GM10266 (cell line): Measurements from ENCODE around the gene HERC4.
"Not testable (repeated sequence)": the region's sequence is repeated elsewhere in the genome, so short reads cannot be mapped to it uniquely, and the experiment has no call there.

Experiments used
- DNase-seq: peaks from one replicate; pipeline ENCODE4 v3.0.0; 2012; ENCODE audit errors: extremely low spot score
- TF ChIP-seq, protein P1 (sequence below): IDR thresholded peaks from 2 replicates; pipeline ENCODE4 v1.5.1; 2012; ENCODE audit warnings: mild to moderate bottlenecking, low read depth; ENCODE audit not compliant: control insufficient read depth, insufficient read depth; ENCODE audit errors: missing control alignments

Gene HERC4

DNA sequence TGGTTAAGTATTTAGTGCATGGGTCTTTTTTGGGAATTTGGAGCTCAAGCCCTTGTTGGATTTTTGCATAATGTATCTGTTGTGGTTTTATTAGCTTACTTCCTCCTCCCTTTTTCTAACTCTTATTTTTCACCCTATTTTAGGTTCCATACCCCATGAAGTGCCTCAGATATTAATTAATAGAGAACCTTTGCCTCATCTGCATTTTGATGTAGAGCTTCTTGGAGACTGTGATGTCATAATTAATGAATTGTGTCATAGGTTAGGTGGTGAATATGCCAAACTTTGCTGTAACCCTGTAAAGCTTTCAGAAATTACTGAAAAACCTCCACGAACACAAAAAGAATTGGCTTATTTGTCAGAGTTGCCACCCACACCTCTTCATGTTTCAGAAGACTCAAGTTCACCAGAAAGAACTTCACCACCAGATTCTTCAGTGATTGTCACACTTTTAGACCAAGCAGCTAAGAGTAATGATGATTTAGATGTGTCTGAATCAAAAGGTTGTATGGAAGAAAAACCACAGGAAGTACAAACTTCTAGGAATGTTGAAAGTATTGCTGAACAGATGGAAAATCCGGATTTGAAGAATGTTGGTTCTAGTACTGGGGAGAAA, 162.6 kb downstream of the HERC4 start:
- TF ChIP-seq, protein P1, sequence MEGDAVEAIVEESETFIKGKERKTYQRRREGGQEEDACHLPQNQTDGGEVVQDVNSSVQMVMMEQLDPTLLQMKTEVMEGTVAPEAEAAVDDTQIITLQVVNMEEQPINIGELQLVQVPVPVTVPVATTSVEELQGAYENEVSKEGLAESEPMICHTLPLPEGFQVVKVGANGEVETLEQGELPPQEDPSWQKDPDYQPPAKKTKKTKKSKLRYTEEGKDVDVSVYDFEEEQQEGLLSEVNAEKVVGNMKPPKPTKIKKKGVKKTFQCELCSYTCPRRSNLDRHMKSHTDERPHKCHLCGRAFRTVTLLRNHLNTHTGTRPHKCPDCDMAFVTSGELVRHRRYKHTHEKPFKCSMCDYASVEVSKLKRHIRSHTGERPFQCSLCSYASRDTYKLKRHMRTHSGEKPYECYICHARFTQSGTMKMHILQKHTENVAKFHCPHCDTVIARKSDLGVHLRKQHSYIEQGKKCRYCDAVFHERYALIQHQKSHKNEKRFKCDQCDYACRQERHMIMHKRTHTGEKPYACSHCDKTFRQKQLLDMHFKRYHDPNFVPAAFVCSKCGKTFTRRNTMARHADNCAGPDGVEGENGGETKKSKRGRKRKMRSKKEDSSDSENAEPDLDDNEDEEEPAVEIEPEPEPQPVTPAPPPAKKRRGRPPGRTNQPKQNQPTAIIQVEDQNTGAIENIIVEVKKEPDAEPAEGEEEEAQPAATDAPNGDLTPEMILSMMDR = no peak
- DNase-seq = no peak

DNA sequence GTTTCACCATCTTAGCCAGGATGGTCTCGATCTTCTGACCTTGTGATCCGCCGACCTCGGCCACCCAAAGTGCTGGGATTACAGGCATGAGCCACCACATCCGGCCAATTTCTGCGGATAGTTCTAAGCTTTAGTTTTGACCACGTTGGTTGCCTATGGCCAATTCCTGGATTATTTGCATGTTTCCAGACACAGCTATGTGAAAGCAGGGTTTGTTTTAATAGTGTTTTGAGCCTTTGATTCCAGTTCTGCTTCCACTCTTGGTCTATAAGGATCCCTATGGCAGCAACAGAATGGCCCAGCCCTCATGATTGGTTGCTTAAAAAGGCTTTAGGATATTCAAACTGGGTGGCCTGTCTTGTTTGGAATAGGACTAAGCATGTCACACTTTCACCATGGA, 171.5 kb downstream of the HERC4 start:
- TF ChIP-seq, protein P1 = no peak
- DNase-seq = no peak

DNA sequence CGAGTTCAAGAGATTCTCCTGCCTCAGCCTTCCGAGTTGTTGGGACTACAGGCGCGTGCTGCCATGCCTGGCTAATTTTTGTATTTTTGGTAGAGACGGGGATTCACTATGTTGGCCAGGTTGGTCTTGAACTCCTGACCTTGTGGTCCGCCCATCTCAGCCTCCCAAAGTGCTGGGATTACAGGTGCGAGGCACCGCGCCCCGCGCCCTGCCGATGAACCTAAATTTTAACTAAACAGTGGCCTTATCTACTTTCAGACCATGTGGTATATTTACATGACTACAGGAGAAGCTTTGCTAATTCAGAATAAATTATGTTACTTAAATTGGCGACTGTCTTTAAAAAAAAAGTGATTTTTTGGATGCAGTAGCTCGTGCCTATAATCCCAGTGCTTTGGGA, 181.4 kb downstream of the HERC4 start:
- no peak for DNase-seq
- TF ChIP-seq, protein P1 = no peak

DNA sequence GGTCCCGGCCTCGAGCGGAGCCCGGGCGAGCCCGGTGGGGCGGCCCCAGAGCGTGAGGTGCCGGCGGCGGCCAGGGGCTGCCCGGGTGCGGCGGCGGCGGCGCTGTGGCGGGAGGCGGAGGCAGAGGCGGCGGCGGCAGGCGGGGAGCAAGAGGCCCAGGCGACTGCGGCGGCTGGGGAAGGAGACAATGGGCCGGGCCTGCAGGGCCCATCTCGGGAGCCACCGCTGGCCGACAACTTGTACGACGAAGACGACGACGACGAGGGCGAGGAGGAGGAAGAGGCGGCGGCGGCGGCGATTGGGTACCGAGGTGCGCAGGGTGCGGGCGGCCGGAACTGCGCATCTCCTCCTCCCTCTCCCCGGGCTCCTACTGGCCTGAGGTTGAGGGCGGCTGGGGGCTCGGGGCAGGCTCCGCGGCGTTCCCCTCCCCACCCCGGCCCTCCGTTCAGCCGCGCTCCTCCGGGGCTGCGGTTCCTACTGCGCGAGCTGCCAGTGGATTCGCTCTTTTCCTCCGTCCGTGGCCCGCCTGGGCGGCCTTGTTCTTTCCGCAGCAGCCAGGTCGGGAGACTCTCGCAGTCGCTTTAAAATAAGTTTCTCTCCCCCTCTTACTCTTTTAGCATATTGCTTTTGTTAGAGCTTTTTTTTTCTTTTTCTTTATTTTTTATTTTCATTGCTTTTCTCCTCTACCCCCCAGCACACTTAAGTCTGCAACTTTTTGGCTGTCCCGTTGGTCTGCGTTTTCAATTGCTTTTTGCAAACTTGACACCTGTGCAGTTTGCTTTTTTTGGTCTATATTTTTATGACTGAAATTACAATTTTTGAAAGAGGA, 190.0 kb downstream of the HERC4 start:
- TF ChIP-seq, protein P1 = no peak
- DNase-seq = peak; percentile 86

DNA sequence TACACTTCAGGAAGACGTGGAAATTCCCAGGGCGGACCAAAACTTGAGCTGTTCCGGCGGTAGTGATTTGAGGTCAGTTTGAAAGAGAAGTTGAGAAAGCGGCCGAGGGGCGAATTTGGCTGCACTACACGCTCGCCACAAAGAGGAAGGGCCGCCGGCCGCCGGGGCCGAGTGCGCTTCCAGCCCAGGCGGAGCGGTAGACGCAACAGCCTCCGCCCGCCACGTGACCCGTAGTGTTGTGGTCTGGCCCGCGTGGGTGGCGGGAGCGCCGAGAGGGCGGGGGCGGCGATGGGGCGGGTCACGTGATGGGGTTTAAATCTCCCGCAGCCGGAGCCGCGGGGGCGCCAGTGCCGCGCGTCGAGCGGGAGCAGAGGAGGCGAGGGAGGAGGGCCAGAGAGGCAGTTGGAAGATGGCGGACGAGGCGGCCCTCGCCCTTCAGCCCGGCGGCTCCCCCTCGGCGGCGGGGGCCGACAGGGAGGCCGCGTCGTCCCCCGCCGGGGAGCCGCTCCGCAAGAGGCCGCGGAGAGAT, 190.7 kb downstream of the HERC4 start, which contains the start of gene SIRT1:
Gene SIRT1, plus strand, starts transcription at position 344 of the 529 bp plus-strand sequence. Its CDS starts 66 bp downstream, at position 410.
- peak; percentile 90 for DNase-seq
- TF ChIP-seq, protein P1 = peak; percentile 15

DNA sequence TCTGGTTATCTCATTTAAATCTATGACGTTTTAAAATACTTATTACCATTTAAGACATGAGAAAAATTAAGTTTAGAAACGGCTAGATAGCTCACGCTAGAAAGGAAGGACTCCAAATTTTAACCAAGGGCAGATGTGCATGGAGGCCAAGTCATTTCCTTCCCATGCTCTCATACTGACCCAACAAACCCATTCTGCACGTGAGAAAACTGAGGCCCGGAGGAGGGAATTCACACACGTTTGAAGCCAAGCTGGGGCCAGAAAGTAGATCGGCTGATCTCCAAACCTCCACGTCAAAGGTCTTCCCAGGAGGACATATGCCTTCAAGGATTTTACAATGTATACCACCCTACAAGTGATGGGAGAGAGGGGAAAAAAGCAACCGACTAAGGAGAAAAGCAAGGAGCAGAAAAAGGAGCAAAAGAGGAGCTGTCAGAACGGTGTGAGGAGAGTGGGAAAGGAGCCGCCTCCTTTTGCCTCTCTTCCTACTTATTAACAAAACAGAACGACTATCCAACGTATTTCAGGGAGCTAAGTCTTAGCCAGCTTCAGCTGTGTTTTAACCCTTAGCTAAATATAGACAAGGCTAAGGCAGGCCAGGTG, 191.3 kb downstream of the HERC4 start:
- DNase-seq = peak; percentile 28
- TF ChIP-seq, protein P1 = no peak

DNA sequence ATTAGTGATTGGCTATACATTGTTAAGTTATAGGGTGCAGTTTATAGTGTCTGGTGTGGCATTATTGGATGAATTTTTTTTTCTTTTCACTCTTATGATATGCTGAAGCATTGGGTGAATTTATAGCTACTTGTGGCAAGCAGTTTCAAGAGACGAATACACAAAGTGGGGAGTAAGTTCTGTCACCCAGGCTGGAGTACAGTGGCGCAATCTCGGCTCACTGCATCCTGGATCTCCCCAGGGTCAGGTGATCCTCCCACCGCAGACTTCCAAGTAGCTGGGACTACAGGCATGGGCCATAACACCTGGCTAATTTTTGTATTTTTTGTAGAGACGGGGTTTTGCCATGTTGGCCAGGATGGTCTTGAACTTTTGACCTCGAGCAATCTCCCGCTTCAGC, 196.9 kb downstream of the HERC4 start:
- TF ChIP-seq, protein P1 = no peak
- DNase-seq = no peak

DNA sequence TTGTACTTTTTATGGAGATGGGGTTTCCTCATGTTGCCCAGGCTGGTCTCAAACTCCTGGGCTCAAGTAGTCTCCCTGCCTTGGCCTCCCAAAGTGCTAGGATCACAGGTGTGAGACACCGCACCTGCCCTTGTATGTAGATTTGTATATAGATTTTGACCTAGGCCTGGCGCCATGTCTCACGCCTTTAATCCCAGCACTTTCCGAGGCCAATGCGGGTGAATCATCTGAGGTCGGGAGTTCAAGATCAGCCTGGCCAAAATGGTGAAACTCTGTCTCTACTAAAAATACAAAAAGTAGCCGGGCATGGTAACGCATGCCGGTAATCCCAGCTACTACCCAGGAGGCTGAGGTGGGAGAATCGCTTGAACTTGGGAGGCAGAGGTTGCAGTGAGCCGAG, 197.7 kb downstream of the HERC4 start:
- not testable (repeated sequence) for DNase-seq
